GM18868 (cell line): ENCODE measurements around the gene ZNF780B.
A peak's percentile ranks its signal among the peaks of the same experiment; 100 is the strongest.

Experiments used
- ATAC-seq: cut with Tn5 transposase; IDR thresholded peaks from one replicate; pipeline ENCODE4 v1.9.1; 2021; ENCODE audit warnings: mild to moderate bottlenecking, moderate library complexity; ENCODE audit not compliant: unreplicated experiment

ZNF780B gene

DNA sequence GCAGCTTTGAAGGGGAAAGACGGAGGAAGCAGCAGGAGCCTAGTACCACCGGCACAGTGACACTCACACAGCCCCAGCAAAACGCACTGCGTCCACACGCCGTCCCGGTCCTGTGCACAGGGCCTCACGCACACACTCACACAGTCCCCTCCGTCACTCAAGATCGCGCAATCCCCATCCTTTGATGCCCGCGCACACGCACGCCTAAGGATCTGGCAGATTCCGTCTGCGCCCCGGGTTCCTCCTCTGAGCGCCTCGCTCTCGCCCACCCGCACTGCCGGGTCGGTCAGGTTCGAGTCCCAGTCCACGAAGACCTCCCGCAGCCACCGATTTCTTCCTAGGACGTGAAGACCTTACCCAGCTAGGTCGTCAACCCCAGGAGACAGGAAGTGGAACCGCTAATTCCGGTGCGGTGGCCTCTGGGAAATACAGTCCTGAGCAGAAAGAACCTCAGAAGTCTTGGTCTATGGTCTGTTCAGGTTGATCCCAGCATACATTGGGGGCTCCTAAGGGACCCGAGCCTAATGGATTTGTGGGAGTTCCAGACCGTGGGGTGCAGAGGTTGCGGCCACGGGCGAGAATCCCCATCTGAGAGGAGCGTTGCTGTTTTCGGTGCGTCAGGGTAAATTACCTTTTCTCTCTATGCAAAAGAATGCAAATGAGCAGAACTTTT, at the start of gene ZNF780B:
Gene ZNF780B, minus strand, starts transcription at position 400 of the 673 bp plus-strand sequence. CDS start 5,899 bp downstream, outside the sequence.
- peak; percentile 68 for ATAC-seq

DNA sequence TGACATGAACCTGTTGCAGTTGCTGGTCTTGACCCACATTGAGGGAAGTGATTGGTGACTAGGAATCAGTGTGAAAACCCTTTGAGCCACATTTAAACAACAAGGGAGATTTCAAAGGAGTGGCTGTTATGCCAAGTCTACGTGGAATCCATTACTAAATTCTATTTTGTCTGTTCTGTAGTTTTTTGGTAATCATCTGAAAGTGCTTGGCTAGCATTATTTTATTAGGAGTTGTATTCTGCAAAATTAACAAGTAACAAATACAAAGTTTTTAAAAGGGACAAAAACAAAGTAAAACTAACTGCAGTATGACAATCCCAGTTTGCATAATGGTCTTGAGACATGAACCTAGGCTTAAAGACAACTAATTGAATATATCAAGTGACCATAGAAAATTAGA, 48.7 kb upstream of the ZNF780B start:
- no peak for ATAC-seq

DNA sequence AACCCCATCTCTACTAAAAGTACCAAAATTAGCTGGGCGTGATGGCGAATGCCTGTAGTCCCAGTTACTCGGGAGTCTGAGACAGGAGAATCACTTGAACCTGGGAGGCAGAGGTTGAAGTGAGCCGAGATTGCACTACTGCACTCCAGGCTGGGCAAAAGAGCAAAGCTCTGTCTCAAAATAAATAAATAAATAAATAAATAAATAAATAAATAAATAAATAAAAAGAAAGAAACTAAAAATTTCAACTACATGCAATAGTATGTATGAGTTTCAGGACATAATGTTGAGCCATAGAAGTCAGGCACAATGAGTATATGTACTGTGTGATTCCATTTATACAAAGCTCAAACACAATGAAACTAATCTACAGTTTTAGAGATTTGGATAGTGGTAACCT, 47.6 kb upstream of the ZNF780B start:
- no peak for ATAC-seq

DNA sequence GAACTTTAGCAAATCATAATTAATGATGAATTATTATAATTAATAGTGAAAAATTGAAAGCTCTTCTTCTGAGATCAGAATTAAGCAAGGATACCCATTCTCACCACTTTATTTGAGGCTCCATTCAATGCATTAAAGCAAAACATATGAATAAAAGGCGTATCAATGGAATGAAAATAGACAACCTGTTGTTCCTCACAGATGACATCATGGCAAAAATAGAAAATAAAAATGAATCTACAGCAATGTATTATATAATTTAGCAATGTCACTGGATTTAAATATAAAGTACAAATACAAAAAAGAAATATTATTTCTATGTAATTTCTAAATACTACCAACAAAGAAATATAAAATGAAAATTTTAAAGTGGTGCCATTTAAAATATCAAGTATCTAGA, 45.8 kb upstream of the ZNF780B start:
- no peak for ATAC-seq

DNA sequence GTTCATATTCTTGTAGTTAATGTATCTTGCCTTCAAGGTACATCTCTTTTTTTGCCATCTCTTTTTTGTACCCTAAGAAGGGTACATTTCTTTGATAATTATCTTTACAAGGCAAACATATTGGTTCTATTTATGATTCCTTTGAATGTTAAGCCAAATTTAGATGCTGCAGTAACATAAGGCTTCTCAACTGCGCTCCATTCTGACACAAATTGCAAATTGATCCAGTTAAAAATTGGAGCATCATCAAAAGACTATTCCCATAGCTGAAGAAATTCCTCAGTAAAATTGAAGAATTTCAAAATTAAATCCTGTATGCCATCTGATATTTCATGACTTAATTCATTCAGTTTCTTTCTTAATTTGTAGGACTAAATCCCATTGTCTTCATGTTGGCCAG, 37.4 kb upstream of the ZNF780B start:
- ATAC-seq = no peak

DNA sequence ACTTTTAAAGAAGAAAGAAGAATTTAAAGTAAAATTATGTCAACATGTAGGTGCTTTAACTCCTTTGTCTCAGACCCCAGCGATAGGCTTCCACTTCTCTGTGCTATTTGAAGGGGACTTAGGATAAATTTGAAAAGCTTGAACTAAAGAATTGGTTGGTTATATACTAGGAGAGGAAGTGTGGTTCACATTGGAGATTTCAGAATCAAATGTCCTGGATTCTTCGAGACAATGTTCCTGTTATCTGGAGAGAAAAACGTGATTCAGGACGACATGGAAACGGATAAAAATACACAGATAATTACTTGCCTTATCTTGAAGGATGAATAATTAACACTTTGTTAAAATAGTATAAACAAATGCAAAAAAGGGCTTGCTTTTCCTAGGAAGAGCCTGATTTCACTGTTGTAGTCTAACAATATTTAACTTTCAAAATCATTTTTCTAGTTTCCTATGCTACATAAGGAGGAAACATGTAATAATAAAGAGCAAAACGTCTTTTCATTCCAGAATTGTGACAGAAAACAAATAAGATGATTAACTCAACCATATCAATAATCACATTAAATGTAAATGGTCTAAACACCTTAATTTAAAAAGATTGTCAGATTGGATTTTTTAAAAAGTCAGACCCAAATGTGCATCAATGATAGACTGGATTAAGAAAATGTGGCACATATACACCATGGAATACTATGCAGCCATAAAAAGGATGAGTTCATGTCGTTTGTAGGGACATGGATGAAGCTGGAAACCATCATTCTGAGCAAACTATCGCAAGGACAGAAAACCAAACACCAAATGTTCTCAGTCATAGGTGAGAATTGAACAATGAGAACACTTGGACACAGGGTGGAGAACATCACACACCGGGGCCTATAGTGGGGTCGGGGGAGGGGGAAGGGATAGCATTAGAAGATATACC, 35.4 kb upstream of the ZNF780B start:
- ATAC-seq = no peak

DNA sequence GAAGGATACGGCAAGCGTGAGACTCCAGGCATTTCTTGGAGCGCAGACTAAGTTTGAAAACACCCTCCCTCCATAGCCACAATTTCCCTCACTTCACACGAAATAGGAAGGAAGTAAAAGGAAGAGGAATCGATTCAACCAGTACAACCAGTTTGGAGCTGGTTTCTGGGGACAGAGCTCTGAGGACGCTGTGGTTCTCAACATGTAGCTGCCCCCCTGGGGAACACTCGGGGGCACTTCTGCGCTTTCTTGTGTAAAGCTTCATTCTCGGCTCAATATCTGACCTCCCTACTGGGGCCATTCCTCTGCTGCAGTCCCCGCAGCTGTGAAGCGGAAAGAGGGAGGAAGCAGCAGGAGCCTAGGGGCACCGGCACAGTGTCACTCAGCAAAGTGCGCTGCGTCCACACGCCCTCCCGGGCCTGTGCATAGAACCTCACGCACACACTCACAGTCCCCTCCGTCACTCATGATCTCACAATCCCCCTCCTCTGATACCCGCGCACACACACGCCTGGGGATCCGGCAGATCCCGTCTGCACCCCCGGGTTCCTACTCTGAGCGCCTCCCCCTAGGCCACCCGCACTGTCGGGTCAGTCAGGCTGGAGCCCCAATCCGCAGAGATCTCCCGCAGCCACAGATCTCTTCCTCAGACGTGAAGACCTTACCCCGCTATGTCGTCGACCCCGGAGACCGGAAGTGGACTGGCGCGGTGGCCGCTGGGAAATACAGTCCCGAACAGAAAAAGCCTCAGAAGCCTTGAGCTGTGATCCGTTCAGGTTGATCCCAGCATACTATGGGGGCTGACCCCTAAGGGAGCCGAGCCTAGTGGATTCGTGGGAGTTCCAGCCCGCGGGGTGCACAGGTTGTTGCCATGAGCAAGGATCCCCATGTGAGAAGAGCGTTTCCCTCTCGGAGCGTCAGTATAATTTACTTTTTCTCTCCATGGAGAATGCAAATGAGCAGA, 34.5 kb upstream of the ZNF780B start, which contains the start of gene ZNF780A:
Gene ZNF780A, minus strand, starts transcription at position 703 of the 964 bp plus-strand sequence. CDS start 6,190 bp downstream, outside the sequence.
- peak; percentile 58 for ATAC-seq

DNA sequence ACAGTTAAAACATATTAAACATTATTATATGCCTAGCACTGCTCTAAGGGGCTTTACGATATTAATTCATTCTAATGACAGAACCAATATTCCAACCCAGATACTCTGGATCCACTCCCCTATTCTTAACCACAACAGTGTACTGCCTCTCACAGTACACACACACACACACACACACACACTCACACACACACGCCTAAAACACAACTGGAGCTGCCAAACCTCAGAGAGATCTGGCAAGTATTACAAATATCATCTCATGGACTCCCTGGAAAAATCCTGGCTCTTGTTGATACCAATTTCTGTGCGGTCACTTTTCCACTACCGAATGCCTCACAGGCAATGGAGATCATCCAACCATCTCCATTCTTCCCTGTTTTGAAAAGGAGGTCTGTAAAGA, 33.4 kb upstream of the ZNF780B start:
- ATAC-seq = no peak

DNA sequence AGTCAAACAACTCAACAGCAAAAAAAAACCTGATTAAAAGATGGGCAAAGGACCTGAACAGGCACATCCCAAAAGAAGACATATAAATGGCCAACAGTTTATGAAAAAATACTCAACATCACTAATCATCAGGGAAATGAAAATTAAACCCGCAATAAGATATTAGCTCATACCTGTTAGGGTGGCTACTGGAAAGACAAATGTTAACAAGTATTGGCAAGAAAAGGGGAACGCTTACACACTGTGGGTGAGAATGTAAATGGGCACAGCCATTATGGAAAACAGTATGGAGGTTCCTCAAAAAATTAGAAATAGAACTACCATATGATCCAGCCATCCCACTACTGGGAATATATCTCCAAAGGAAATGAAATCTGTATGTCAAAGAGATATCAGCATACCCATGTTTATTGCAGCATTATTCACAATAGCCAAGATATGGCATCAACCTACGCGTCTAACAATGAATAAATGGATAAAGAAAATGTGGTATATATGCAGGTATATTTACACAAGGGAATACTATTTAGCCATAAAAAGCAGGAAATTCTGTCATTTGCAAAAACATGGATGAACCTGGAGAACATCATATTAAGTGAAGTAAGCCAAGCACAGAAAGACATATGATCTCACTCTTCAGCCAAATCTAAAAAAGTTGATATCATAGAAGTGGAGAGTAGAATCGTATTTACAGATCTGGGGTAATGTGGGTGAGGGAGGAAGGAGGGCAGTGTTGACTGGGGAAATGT, 32.4 kb upstream of the ZNF780B start:
- no peak for ATAC-seq

DNA sequence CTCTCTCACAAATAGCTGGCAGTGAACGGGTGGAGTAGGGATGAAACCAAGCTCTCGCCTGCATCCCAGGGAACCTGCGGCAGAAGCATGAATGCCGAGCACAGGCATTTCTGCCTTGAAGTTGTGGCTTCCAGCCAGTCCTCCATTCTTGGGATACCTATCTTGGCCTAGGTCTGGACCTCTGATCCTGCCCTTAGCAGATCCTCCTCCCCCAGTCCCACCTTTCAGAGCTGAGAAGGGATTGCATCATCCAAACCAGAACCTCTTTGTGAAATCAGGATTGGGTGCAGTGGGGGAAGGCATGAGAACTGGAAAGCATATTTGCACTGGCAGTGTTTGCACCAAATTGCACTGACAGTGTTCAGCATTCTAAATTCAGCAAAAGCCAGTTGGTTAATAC, 28.9 kb upstream of the ZNF780B start:
- no peak for ATAC-seq

DNA sequence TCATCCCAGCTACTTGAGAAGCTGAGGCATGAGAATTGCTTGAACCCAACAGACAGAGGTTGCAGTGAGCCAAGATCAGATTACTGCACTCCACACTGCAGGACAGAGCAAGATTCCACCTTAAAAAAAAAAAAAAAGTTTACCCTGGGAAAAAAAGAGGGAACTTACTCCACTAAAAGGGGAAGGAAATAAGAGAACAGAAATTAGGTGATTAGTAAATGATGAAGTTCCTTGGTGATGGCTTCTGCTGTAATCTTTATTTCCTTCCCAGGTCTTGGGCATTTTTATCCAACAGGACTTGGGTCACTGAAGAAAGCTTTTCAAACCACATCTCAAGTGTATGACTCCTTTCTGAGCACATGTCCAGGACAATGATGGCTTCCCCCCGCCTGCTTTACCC, 25.4 kb upstream of the ZNF780B start:
- ATAC-seq = no peak

DNA sequence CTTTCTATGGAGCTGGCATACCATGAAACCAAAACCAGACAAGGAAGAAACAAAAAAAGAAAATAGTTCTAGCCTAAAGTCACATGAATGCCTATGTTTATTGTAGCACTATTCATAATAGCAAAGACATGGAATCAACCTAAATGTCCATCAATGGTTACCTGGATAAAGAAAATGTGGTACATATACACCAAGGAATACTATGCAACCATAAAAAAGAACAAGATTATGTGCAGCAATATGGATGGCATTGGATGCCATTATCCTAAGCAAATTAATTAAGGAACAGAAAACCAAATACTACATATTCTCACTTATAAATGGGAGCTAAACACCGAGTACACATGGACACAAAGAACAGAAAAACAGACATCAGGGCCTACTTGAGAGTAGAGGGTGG, 24.3 kb upstream of the ZNF780B start:
- ATAC-seq = no peak

DNA sequence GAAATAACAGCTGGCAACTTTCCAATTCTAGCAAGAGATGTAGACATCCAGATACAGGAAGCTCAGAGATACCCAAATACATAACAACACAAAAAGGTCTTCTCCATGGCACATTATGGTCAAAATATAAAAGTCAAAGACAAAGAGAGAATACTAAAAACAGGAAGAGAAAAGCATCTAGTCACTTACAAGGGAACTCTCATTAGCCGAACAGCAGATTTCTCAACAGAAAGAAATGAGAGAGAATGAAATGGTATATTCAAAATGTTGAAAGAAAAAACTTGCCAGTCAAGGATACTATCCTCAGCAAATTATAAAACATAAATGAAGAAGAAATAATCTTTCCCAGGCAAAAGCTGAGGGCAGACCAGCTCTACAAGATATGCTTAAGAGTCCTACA, 22.3 kb upstream of the ZNF780B start:
- ATAC-seq = no peak

DNA sequence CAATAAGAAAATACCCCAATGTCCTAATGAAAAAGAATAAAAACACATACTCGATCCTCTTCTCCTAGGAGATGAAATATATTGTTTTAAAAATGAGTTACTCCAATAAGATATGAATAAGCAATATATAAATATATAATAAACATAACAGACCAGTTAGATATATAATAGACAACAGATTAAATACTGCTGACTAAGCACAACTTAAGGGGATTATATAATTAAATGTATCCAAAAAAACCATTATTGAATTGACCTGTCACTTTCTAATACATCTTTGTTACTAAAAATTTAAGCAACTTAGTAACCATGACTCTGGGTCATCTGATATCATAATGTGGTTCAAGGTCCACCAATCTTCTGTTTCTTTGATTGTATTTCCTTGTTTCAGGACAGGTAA, 14.0 kb upstream of the ZNF780B start:
- ATAC-seq = no peak

DNA sequence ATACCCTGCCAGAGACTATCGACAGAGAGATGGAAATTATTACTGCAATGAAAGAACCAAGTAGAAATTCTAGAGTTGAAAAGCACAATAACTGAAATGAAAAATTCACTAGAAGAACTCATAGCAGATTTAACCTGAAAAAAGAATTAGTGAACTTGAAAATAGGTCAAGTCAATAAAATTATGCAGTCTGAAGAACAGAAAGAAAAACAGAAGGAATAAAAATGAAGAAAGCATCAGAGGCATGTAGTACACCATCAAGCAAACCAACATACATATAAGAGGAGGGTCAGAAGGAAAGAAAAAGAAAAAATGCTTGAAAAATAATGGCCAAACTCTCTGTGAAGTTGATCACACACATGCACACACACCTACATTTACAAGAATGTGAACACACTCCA, 3.6 kb upstream of the ZNF780B start:
- no peak for ATAC-seq

DNA sequence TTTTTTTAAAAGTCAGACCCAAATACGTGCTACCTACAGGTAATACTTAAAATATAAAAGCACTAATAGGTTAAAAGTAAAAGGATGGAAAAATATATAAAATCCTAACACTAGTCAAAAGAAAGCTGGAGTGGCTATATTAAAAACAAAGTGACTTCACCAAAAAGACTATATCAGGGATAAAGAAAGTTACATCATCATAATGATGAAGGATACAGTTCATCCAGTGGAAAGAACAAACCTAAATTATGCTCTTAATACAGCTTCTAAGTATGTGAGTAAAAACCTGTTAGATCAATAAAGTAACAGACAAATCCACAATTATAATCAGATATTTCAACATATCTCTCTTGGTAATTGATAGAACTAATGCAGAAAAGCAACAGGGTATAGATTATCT, 1.1 kb upstream of the ZNF780B start:
- ATAC-seq = no peak

DNA sequence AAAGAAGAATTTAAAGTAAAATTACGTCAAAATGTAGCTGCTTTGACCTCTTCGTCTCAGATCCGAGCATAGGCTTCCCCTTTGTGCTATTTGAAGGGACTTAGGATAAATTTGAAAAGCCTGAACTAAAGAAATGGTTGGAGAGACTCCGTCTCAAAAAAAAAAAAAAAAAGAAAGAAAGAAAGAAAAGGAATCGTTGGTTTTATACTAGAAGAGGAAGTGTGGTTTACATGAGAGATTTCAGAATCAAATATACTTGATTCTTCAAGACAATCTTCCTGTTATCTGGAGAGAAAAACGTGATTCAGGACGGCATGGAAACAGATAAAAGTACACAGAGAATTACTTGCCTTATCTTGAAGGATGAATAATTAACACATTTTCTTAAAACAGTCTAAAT, 474 bp upstream of the ZNF780B start:
- ATAC-seq = no peak

DNA sequence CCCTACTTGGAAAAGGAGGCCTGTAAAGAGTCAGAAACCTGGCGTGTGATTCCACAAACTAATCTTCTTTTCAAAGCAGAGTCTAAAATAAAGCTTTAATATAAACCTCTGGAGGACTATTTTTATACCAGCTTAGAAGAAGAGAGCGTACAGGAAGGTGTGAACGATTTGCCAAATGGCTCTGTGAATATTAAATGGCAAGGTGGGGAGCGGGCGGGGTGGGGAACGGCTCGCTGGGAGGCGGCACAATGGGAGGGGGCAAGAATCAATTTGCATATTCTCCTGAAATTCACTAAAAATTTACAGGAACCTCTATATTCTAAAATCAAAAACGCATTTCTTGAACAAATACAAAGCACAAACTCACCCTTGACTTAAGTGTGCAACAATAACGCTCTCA, 982 bp downstream of the ZNF780B start:
- no peak for ATAC-seq

DNA sequence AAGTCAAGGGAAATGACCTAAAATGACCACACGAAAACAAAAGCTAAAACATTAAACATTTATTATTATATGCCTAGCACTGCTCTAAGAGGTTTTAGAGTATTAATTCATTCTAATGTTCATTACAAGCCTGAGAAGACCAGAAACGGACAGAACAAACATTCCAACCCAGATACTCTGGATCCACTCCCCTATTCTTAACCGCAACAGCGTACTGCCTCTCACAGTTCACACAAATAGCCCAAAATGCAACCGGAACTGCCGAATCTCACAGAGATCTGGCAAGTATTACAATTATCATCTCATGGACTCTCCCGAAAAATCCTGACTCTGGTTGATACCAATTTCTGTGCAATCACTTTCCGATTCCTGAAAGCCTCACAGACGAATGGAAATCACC, 1.4 kb downstream of the ZNF780B start:
- ATAC-seq = no peak

DNA sequence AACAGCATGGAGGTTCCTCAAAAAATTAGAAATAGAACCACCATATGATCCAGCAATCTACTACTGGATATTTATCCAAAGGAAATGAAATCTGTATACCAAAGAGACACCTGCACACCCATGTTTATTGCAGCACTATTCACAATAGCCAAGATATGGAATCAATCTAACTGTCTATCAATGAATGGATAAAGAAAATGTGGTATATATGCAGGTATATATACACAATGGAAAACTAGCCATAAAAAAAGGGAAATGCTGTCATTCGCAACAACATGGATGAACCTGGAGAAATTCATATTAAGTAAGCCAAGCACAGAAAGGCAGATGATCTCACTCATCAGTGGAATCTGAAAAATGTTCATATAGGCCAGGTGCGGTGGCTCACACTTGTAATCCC, 2.5 kb downstream of the ZNF780B start:
- ATAC-seq = no peak
